Erythroblast (primary cell): ENCODE measurements around the gene SH3TC2.

ENCODE experiments used
- GATA1 ChIP-seq: IDR thresholded peaks from 2 replicates; pipeline ENCODE4 v1.6.1; 2011; ENCODE audit warnings: low read depth, mild to moderate bottlenecking, control low read depth, low read length, moderate library complexity
- POLR2A ChIP-seq: IDR thresholded peaks from 2 replicates; pipeline ENCODE4 v1.6.1; 2011; ENCODE audit warnings: mild to moderate bottlenecking, low read length

GRCh38 chr5:149093625-149094024, 30.8 kb upstream of the SH3TC2 start:
- no peak for TF ChIP-seq POLR2A
- TF ChIP-seq GATA1, result no peak
